ENCODE results near the gene DCD.

- TF ChIP-seq SP1 (IDR thresholded peaks at IDR 0.05) (no peak), BHLHE40 (IDR thresholded peaks at IDR 0.05; ENCODE audit: borderline replicate concordance) (no peak), SUZ12 (IDR thresholded peaks at IDR 0.05) (no peak)
Observed at GRCh38 chr12:54650889-54651288, 2.7 kb upstream of the DCD start.
